ENCODE data around the gene AKAP1. TPM values are rescaled to one million over a fixed set of nuclear protein-coding genes. Genes with fewer than 3 reads are reported as not detected.

AKAP1 gene
- total RNA-seq, 2 experiments from 2014 or later, result 20.3 to 23.1 TPM

GRCh38 chr17:57124053-57124452 is 39.0 kb downstream of the AKAP1 start:
- CTCF ChIA-PET, result no interaction called here
- peaks cover 55% of the 10 kb centered on the region for H3K36me3 Mint-ChIP-seq (ENCODE audit: low read depth)

GRCh38 chr17:57125406-57125805 is 40.4 kb downstream of the AKAP1 start:
- H3K27ac Mint-ChIP-seq, result no peak overlapping the region
- intact Hi-C loops (cut with DNase I, micrococcal nuclease), result no loop called here

More at GRCh38 chr17:57124053-57124452, 39.0 kb downstream of the AKAP1 start:
- Mint-ChIP-seq H3K27me3 (no peaks in the 10 kb centered on the region), H3K9me3 (no peaks in the 10 kb centered on the region), H3K4me1 (ENCODE audit: low read depth) (no peaks in the 10 kb centered on the region), H3K27ac (no peak overlapping the region), H3K4me3 (no peak overlapping the region)
- no peak for DNase-seq
- TF ChIP-seq CTCF (IDR thresholded peaks at IDR 0.05), result no peak
- ATAC-seq (ENCODE audit: poor library complexity), result no peak
- Histone ChIP-seq H3K4me3 (ENCODE audit: low read length) (no peak overlapping the region), H3K9me3 (ENCODE audit: control insufficient read depth in 1 of 2, insufficient read depth in 1 of 2, low read length in 2 of 2) (no peaks in the 10 kb centered on the region), H3K36me3 (ENCODE audit: insufficient read depth, low read length) (peaks cover 25% of the 10 kb centered on the region), H3K27ac (ENCODE audit: low read depth in 1 of 2, low read length in 2 of 2) (no peak overlapping the region), H3K4me1 (ENCODE audit: insufficient read depth, low read length) (no peaks in the 10 kb centered on the region), H3K27me3 (ENCODE audit: control insufficient read depth in 1 of 2, insufficient read depth in 2 of 2, low read length in 2 of 2) (no peaks in the 10 kb centered on the region)
- POLR2A ChIA-PET, result no interaction called here
- intact Hi-C loops (cut with DNase I, micrococcal nuclease), result no loop called here

GRCh38 chr17:57125866-57126265 is 40.8 kb downstream of the AKAP1 start:
- Mint-ChIP-seq H3K36me3 (ENCODE audit: low read depth) (peaks cover 38% of the 10 kb centered on the region), H3K4me1 (ENCODE audit: low read depth) (peaks cover 2% of the 10 kb centered on the region), H3K27ac (no peak overlapping the region), H3K9me3 (no peaks in the 10 kb centered on the region), H3K4me3 (no peak overlapping the region), H3K27me3 (no peaks in the 10 kb centered on the region)
- Histone ChIP-seq H3K4me3 (ENCODE audit: low read length) (no peak overlapping the region), H3K36me3 (ENCODE audit: insufficient read depth, low read length) (peaks cover 8% of the 10 kb centered on the region), H3K4me1 (ENCODE audit: insufficient read depth, low read length) (no peaks in the 10 kb centered on the region), H3K27me3 (ENCODE audit: control insufficient read depth in 1 of 2, insufficient read depth in 2 of 2, low read length in 2 of 2) (no peaks in the 10 kb centered on the region), H3K27ac (ENCODE audit: low read depth in 1 of 2, low read length in 2 of 2) (no peak overlapping the region), H3K9me3 (ENCODE audit: control insufficient read depth in 1 of 2, insufficient read depth in 1 of 2, low read length in 2 of 2) (no peaks in the 10 kb centered on the region)
- ChIA-PET CTCF (no interaction called here), POLR2A (no interaction called here)
- intact Hi-C loops (cut with DNase I, micrococcal nuclease), result no loop called here
- ATAC-seq (ENCODE audit: poor library complexity) (no peak), DNase-seq (no peak)
- TF ChIP-seq CTCF (IDR thresholded peaks at IDR 0.05), result no peak

More at GRCh38 chr17:57125406-57125805, 40.4 kb downstream of the AKAP1 start:
- H3K9me3 ChIP-seq (ENCODE audit: control insufficient read depth in 1 of 2, insufficient read depth in 1 of 2, low read length in 2 of 2), result no peaks in the 10 kb centered on the region
- H3K27me3 ChIP-seq (ENCODE audit: control insufficient read depth in 1 of 2, insufficient read depth in 2 of 2, low read length in 2 of 2), result no peaks in the 10 kb centered on the region
- Mint-ChIP-seq H3K9me3 (no peaks in the 10 kb centered on the region), H3K4me1 (ENCODE audit: low read depth) (no peaks in the 10 kb centered on the region), H3K36me3 (ENCODE audit: low read depth) (peaks cover 42% of the 10 kb centered on the region), H3K27me3 (no peaks in the 10 kb centered on the region), H3K4me3 (no peak overlapping the region)
- H3K4me1 ChIP-seq (ENCODE audit: insufficient read depth, low read length), result no peaks in the 10 kb centered on the region
- ATAC-seq (ENCODE audit: poor library complexity) (no peak), DNase-seq (no peak)
- POLR2A ChIA-PET, result no interaction called here
- H3K27ac ChIP-seq (ENCODE audit: low read depth in 1 of 2, low read length in 2 of 2), result no peak overlapping the region
- CTCF ChIA-PET, result no interaction called here
- peaks cover 13% of the 10 kb centered on the region for H3K36me3 ChIP-seq (ENCODE audit: insufficient read depth, low read length)
- no peak for TF ChIP-seq CTCF (IDR thresholded peaks at IDR 0.05)
- no peak overlapping the region for H3K4me3 ChIP-seq (ENCODE audit: low read length)

All from CD4-positive, alpha-beta T cell (primary cell).